Measurements from ENCODE around the gene MAN1C1. TPM values are rescaled to one million over a fixed set of nuclear protein-coding genes. Genes with fewer than 3 reads are reported as not detected.

Gene MAN1C1
- total RNA-seq, 4 donors from 2014 or later = 11.0 to 20.9 (median 15.9) TPM

- no peak for TF ChIP-seq CTCF (IDR thresholded peaks at IDR 0.05; ENCODE audit: low read depth)
These were observed 192.8 kb downstream of the MAN1C1 start for GRCh38 chr1:25809283-25809926.

DNA sequence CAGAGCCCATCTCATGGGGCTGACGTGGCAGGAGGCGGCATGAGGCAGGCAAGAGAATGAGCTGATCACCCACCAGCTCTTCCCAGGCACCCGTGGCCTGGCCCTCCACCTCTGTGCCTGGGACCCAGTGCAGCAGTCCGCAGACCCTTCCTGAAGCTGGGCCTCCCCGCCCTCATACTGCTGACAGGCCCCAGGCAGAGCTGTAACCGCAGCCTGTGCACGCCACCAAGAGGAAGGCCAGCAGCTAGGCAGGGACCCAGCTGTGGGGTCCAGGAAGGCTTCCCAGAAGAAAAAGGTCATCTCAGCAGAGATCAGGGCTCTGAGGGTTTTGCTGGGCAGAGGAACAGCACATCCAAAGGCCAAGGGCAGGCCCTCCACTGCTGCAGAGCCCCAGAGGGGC lies 193.3 kb downstream of the MAN1C1 start:
- no peak for TF ChIP-seq CTCF (IDR thresholded peaks at IDR 0.05; ENCODE audit: low read depth)

DNA sequence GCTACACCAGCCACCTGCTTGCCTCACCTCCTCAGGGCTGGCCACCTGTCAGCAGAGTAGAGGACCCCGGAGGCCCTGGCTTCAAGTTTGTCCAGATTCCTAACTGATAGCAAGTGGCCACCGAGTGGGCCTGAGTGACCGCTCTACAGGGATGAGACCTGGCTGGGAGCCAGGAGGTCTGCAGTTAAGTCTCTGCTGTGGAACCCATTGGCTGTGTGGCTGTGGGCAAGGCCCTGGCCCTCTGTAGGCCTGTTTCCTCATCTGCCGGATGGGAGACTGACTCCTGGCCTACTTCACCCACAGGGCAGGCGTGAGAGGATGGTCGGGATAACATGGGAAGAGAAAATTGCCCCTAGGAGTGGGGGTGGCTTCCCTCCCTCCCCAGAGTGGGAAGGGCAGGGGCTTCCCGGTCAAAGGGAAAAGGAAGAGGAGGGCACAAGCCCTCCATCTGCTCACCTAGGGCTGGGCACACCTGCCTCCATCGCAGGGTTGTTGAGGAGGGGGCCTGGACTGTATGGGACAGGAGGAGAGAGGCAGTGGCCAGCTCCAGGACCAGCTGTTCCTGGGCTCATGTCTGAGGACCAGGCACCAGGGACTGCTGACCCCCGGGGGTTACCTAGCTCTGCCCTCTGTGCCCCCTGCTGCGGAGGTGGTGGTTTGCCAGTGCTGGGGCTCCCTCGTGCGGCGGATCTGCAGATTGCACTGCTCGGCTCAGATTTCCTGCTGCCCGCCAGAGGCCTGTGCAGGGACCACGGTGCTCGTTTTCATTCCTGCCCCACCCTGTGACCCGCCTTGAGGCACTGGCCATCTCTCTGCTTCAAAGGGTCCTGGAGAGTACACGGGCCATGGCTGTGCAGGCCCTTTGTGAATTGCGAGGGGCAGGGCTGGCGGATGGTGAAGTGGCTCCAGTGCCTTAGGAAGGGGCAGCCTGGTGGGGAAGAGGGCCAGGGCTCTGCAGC lies 194.0 kb downstream of the MAN1C1 start:
- no peak for TF ChIP-seq CTCF (IDR thresholded peaks at IDR 0.05; ENCODE audit: low read depth)

- TF ChIP-seq CTCF (IDR thresholded peaks at IDR 0.05; ENCODE audit: low read depth) = no peak
These were observed 194.9 kb downstream of the MAN1C1 start for GRCh38 chr1:25811384-25812082.

DNA sequence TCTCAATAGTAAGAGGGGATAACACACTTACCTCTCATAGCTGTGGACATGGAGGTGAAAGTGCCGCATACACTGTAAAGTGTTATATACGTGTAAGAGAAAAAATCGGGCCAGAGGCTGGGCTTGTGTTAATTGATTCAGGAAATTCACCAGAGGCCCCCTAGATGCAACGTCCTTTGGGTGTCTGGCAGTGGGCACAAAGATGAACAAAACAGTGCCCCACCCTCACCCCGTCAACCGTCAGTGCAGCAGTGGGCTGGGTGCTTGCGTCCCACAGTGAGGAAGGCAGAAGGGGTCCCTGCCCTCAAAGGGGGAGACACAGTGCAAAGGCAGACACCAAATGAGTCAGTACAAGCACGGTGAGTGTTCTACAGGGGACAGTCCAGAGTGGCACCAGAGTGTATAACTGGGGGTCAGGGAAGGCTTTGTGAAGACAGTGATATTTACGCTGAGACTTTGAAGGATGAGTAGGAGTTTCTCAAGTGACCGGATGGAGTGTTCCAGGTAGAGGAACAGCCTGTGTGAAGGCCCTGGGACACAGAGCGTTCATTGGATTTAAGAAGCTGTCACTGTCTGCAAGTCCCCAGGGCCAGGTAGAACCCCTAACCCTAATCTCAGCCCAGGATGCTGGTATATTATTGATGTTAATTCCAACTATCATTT lies 196.6 kb downstream of the MAN1C1 start:
- TF ChIP-seq CTCF (IDR thresholded peaks at IDR 0.05; ENCODE audit: low read depth) = no peak

DNA sequence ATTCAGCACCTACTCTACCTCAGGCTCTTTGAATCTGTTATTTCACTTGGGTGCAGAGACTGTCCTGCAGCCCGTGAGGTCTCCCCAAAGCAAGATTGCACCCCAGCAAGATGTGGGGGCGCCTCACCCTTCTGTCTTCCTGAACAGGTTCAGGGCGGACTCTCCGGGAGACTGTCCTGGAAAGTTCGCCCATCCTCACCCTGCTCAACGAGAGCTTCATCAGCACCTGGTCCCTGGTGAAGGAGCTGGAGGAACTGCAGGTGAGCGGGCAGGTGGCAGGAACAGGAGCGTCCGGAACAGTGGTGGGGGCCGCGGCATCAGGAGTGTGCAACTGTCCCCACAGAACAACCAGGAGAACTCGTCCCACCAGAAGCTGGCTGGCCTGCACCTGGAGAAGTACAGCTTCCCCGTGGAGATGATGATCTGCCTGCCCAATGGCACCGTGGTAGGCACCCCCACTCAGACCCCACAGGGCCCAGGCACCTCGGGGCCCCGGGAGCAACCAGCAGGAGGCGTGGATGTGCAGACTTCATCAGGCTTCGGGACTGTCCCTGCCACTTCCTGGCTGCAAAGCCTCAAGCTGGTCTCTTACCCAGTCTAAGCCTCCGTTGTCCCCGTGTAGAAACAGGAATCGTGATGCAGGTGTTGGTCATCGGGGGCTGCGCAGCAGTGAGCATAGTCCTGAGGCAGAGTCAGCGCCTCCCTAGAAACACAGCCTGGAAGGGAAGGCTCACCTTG lies 197.3 kb downstream of the MAN1C1 start:
- TF ChIP-seq CTCF (IDR thresholded peaks at IDR 0.05; ENCODE audit: low read depth) = no peak

Measured in subcutaneous adipose tissue (tissue), 4 donors.